SK-N-SH (cell line): ENCODE measurements around the gene IFNA16. TPM values are rescaled to one million over a fixed set of nuclear protein-coding genes. Genes with fewer than 3 reads are reported as not detected.
"Not testable (repeated sequence)": the region's sequence is repeated elsewhere in the genome, so short reads cannot be mapped to it uniquely, and the experiment has no call there.

Source experiments
- CTCF ChIA-PET: fragments of 300-600, 350-600 bp; formaldehyde crosslinking; extraction: SDS; loops from one replicate; lab custom pipeline; 2021; lab: Yijun Ruan, JAX
- POLR2A ChIA-PET: fragments of 350-600 bp; sonication (Branson Sonifier 250); formaldehyde crosslinking; extraction: SDS; loops from one replicate; lab custom pipeline; 2020; ENCODE audit warnings: antibody characterized with exemption, inconsistent platforms; lab: Yijun Ruan, JAX
- DNase-seq: peaks from one replicate; pipeline ENCODE4 v3.0.0; 2012
- H2AFZ ChIP-seq: fragments of 200-600 bp; sonication (generic); 2 replicates; pipeline ENCODE4 v1.8.1; 2016; ENCODE audit warnings: antibody characterized with exemption, mild to moderate bottlenecking, low read depth
- H3F3A ChIP-seq: fragments of 200-600 bp; sonication (generic); replicated peaks from 2 replicates; pipeline ENCODE3; 2016; ENCODE audit warnings: antibody characterized with exemption, mild to moderate bottlenecking; ENCODE audit not compliant: insufficient read depth
- H3K27ac ChIP-seq, 2 experiments: fragments of 200-500 bp in 1 of 2; fragments of 200-600 bp in 1 of 2; sonication (Bioruptor generic) in 1 of 2; sonication (generic), shearing (Covaris generic) in 1 of 2; 2 replicates each; pipeline versions ENCODE4 v1.5.1 to v1.6.1; 2014 to 2016; ENCODE audit warnings: low read depth in 2 of 2, inconsistent platforms in 1 of 2, low read length in 1 of 2, mild to moderate bottlenecking in 1 of 2, mixed read lengths in 1 of 2
- H3K27me3 ChIP-seq: fragments of 200-600 bp; sonication (generic), shearing (Covaris generic); 2 replicates; pipeline ENCODE4 v1.6.1; 2016; ENCODE audit warnings: mixed run types; ENCODE audit not compliant: insufficient read depth
- H3K36me3 ChIP-seq, 2 experiments: fragments of 200-500 bp in 1 of 2; fragments of 200-600 bp in 1 of 2; sonication (Bioruptor generic) in 1 of 2; sonication (generic) in 1 of 2; replicated peaks in 1 of 2; 2 replicates each; pipeline versions ENCODE3 to v1.5.1; 2014 to 2016; ENCODE audit warnings: low read length in 1 of 2, mild to moderate bottlenecking in 1 of 2; ENCODE audit not compliant: insufficient read depth in 2 of 2, control insufficient read depth in 1 of 2
- H3K4me1 ChIP-seq, 2 experiments: fragments of 200-500 bp in 1 of 2; fragments of 200-600 bp in 1 of 2; sonication (Bioruptor generic) in 1 of 2; sonication (generic), shearing (Covaris generic) in 1 of 2; 2 replicates each; pipeline versions ENCODE4 v1.5.1 to v1.6.1; 2014 to 2016; ENCODE audit warnings: low read depth in 1 of 2, low read length in 1 of 2, mixed run types in 1 of 2; ENCODE audit not compliant: insufficient read depth in 2 of 2, control insufficient read depth in 1 of 2
- H3K4me2 ChIP-seq: fragments of 200-600 bp; sonication (generic), shearing (Covaris generic); 2 replicates; pipeline ENCODE4 v1.6.1; 2017; ENCODE audit warnings: mixed run types
- H3K4me3 ChIP-seq, 2 experiments: fragments of 200-500 bp in 1 of 2; fragments of 200-600 bp in 1 of 2; sonication (Bioruptor generic) in 1 of 2; sonication (generic), shearing (Covaris generic) in 1 of 2; 2 replicates each; pipeline versions ENCODE4 v1.5.1 to v1.8.1; 2014 to 2016; ENCODE audit warnings: low read depth in 2 of 2, inconsistent platforms in 1 of 2, low read length in 1 of 2, mild to moderate bottlenecking in 1 of 2, mixed read lengths in 1 of 2, moderate library complexity in 1 of 2
- H3K79me2 ChIP-seq: fragments of 200-600 bp; sonication (generic); 2 replicates; pipeline ENCODE4 v1.8.1; 2017; ENCODE audit warnings: mild to moderate bottlenecking; ENCODE audit not compliant: insufficient read depth
- H3K9ac ChIP-seq: fragments of 200-600 bp; sonication (generic); 2 replicates; pipeline ENCODE4 v1.6.1; 2017; ENCODE audit warnings: mixed run types
- H3K9me2 ChIP-seq: fragments of 200-600 bp; sonication (generic); 2 replicates; pipeline ENCODE4 v1.6.1; 2017; ENCODE audit warnings: mixed run types
- H3K9me3 ChIP-seq: fragments of 200-600 bp; sonication (generic); 2 replicates; pipeline ENCODE4 v1.6.1; 2017; ENCODE audit warnings: mixed run types, mild to moderate bottlenecking, moderate library complexity
- H4K20me1 ChIP-seq: fragments of 200-600 bp; sonication (generic); 2 replicates; pipeline ENCODE4 v1.6.1; 2017; ENCODE audit warnings: mild to moderate bottlenecking, mixed run types; ENCODE audit not compliant: insufficient read depth
- CHD2 ChIP-seq: fragments of 150-350 bp; IDR thresholded peaks from 2 replicates; pipeline ENCODE4 v1.6.1; 2018; ENCODE audit warnings: low read length; ENCODE audit not compliant: partially characterized antibody
- EP300 ChIP-seq, 2 experiments: IDR thresholded peaks; 2 replicates each; pipeline versions ENCODE4 v1.4.0 to v1.6.1; 2012; ENCODE audit warnings: borderline replicate concordance in 1 of 2, low read depth in 1 of 2, low read length in 1 of 2
- FOXM1 ChIP-seq: IDR thresholded peaks from 2 replicates; pipeline ENCODE4 v1.4.0; 2012; ENCODE audit warnings: low read depth, mild to moderate bottlenecking
- GABPA ChIP-seq: IDR thresholded peaks from 2 replicates; pipeline ENCODE4 v1.4.0; 2012; ENCODE audit warnings: low read depth, mild to moderate bottlenecking
- NFIC ChIP-seq: IDR thresholded peaks from 2 replicates; pipeline ENCODE4 v1.4.0; 2012; ENCODE audit warnings: borderline replicate concordance
- SMC3 ChIP-seq: IDR thresholded peaks from 2 replicates; pipeline ENCODE4 v1.6.1; 2012; ENCODE audit warnings: low read depth, low read length, improper control_type of control experiment
- TAF1 ChIP-seq: IDR thresholded peaks from 2 replicates; pipeline ENCODE4 v1.6.1; 2012; ENCODE audit warnings: low read depth, mild to moderate bottlenecking, low read length, moderate library complexity, borderline replicate concordance
- TCF12 ChIP-seq: IDR thresholded peaks from 2 replicates; pipeline ENCODE4 v1.4.0; 2012
- WGBS: methylation state at CpG from one replicate; pipeline ENCODE4 v1.1.6; 2017; ENCODE audit warnings: low lambda C conversion rate; 5-methylcytosine and 5-hydroxymethylcytosine counted together
- polyA plus RNA-seq, 3 experiments: library from polyadenylated mRNA; depleted of rRNA; stranded (reverse); fragments of >200 nt; gene quantifications; 2 replicates each; pipeline ENCODE4 v1.2.3, GENCODE V29; 2012
- TF ChIP-seq, protein P1 (sequence below): IDR thresholded peaks from 2 replicates; pipeline ENCODE4 v1.4.0; 2012; ENCODE audit warnings: low read depth
- TF ChIP-seq, protein P2 (sequence below): IDR thresholded peaks from 2 replicates; pipeline ENCODE4 v1.4.0; 2012; ENCODE audit warnings: low read depth, borderline replicate concordance
- TF ChIP-seq, protein P3 (sequence below): IDR thresholded peaks from 2 replicates; pipeline ENCODE4 v1.4.0; 2012; ENCODE audit warnings: low read depth, borderline replicate concordance
- TF ChIP-seq, protein P4 (sequence below): fragments of 200-600 bp; sonication (generic); IDR thresholded peaks from 2 replicates; pipeline ENCODE4 v1.6.1; 2017; ENCODE audit warnings: antibody characterized with exemption, mild to moderate bottlenecking, moderate library complexity

Gene IFNA16
- polyA plus RNA-seq, 1 of the 3 experiments (the other 2 are of a cell fraction) = not detected

DNA sequence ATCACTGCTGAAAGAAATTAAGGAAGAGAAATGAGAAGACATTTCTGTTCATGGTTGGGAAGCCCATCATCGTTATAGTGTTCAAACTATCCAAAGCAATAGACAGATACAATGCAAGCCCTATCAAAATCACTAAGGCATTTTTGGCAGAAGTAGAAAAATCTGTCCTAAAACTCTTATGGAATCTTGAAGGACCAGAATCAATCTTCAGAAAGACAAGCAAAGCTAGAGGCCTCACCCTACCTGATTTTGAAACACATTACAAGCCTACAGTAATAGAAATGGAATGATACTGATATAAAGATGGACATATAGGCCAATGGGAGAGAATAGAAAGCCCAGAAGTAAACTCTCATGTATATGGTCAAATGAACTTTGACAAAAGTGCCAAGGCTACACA lies 45.8 kb downstream of the IFNA16 start:
- H3K9ac ChIP-seq = no peak overlapping the region
- H3K4me2 ChIP-seq = no peak overlapping the region
- H3K9me3 ChIP-seq = no peaks in the 10 kb centered on the region
- H3K27ac ChIP-seq = no peak overlapping the region
- no peaks in the 10 kb centered on the region for H3K27me3 ChIP-seq
- no peaks in the 10 kb centered on the region for H3K9me2 ChIP-seq
- CTCF ChIA-PET = no interaction called here
- H4K20me1 ChIP-seq = no peaks in the 10 kb centered on the region
- POLR2A ChIA-PET = no interaction called here
- DNase-seq = no peak
- H2AFZ ChIP-seq = no peak overlapping the region
- H3F3A ChIP-seq = no peaks in the 10 kb centered on the region
- no peaks in the 10 kb centered on the region for H3K4me1 ChIP-seq
- H3K4me3 ChIP-seq = no peak overlapping the region
- WGBS = 0% methylated on average over 1 of the region's 1 CpG
- H3K79me2 ChIP-seq = no peaks in the 10 kb centered on the region
- TF ChIP-seq CHD2 (no peak), TCF12 (no peak), NFIC (no peak), FOXM1 (no peak), TAF1 (no peak), GABPA (no peak), EP300 (IDR thresholded peaks at IDR 0.05; ENCODE audit: borderline replicate concordance in 1 of 2, low read depth in 1 of 2, low read length in 1 of 2) (no peak), SMC3 (no peak)
- TF ChIP-seq, protein P1, sequence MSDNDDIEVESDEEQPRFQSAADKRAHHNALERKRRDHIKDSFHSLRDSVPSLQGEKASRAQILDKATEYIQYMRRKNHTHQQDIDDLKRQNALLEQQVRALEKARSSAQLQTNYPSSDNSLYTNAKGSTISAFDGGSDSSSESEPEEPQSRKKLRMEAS = no peak
- TF ChIP-seq, protein P2, sequence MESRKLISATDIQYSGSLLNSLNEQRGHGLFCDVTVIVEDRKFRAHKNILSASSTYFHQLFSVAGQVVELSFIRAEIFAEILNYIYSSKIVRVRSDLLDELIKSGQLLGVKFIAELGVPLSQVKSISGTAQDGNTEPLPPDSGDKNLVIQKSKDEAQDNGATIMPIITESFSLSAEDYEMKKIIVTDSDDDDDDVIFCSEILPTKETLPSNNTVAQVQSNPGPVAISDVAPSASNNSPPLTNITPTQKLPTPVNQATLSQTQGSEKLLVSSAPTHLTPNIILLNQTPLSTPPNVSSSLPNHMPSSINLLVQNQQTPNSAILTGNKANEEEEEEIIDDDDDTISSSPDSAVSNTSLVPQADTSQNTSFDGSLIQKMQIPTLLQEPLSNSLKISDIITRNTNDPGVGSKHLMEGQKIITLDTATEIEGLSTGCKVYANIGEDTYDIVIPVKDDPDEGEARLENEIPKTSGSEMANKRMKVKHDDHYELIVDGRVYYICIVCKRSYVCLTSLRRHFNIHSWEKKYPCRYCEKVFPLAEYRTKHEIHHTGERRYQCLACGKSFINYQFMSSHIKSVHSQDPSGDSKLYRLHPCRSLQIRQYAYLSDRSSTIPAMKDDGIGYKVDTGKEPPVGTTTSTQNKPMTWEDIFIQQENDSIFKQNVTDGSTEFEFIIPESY = no peak
- TF ChIP-seq, protein P3, sequence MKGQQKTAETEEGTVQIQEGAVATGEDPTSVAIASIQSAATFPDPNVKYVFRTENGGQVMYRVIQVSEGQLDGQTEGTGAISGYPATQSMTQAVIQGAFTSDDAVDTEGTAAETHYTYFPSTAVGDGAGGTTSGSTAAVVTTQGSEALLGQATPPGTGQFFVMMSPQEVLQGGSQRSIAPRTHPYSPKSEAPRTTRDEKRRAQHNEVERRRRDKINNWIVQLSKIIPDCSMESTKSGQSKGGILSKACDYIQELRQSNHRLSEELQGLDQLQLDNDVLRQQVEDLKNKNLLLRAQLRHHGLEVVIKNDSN = no peak
- TF ChIP-seq, protein P4, sequence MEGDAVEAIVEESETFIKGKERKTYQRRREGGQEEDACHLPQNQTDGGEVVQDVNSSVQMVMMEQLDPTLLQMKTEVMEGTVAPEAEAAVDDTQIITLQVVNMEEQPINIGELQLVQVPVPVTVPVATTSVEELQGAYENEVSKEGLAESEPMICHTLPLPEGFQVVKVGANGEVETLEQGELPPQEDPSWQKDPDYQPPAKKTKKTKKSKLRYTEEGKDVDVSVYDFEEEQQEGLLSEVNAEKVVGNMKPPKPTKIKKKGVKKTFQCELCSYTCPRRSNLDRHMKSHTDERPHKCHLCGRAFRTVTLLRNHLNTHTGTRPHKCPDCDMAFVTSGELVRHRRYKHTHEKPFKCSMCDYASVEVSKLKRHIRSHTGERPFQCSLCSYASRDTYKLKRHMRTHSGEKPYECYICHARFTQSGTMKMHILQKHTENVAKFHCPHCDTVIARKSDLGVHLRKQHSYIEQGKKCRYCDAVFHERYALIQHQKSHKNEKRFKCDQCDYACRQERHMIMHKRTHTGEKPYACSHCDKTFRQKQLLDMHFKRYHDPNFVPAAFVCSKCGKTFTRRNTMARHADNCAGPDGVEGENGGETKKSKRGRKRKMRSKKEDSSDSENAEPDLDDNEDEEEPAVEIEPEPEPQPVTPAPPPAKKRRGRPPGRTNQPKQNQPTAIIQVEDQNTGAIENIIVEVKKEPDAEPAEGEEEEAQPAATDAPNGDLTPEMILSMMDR = no peak
- no peaks in the 10 kb centered on the region for H3K36me3 ChIP-seq

DNA sequence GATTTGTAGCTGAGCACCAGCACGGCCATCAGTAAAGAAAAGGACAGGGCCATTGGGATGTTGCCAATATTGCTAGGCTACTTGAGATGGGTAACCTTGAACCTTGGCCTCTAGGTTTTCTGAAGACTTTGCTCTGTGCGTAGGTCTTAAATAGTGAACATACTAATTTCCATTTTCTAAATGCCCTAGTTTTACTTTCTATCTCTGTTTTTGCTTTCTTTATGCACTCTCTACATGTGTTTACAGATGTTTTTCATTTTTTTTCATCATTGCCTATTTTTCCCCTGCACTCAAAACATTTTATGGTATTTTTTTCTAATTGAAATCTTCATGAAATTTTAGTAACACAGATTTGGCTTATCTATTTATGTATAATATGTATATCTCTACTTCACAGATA lies 50.6 kb downstream of the IFNA16 start, which contains the start of gene IFNA21:
Gene IFNA21 (minus strand): TSS at position 101 of the 400 bp plus-strand sequence. CDS start 48 bp downstream, at position 53.
- H3K9me3 ChIP-seq, POLR2A ChIA-PET, H3F3A ChIP-seq, H2AFZ ChIP-seq, H3K4me3 ChIP-seq, H3K27me3 ChIP-seq, H3K9ac ChIP-seq, DNase-seq, H3K9me2 ChIP-seq, H3K36me3 ChIP-seq, H3K4me1 ChIP-seq, H3K27ac ChIP-seq, H3K4me2 ChIP-seq, H3K79me2 ChIP-seq, H4K20me1 ChIP-seq: not testable (repeated sequence)
- 17% methylated on average over 2 of the region's 2 CpGs for WGBS
- CTCF ChIA-PET = interaction anchor here (1.0 kb wide), 1 partner anchor 17 kb away, joined by 3 read pairs; no protein-coding TSS in a partner anchor

Other genes with a start within 250 kb of the IFNA16 start
- under 0.01 TPM in 1 of 2 replicates, not detected in the other for gene HACD4, start 185.7 kb downstream of the IFNA16 start, polyA plus RNA-seq (2012; rRNA removed)
- not detected in 2 replicates for gene IFNB1, start 139.4 kb downstream of the IFNA16 start, polyA plus RNA-seq (2012; rRNA removed)
- not detected in 2 replicates for gene IFNW1, start 75.5 kb downstream of the IFNA16 start, polyA plus RNA-seq (2012; rRNA removed)
- gene IFNA21, start 50.7 kb downstream of the IFNA16 start, polyA plus RNA-seq (2012; rRNA removed) = not detected in 2 replicates
- not detected in 2 replicates for gene IFNA4, start 29.7 kb downstream of the IFNA16 start, polyA plus RNA-seq (2012; rRNA removed)
- not detected in 2 replicates for gene IFNA7, start 15.1 kb downstream of the IFNA16 start, polyA plus RNA-seq (2012; rRNA removed)
- not detected in 2 replicates for gene IFNA10, start 10.2 kb downstream of the IFNA16 start, polyA plus RNA-seq (2012; rRNA removed)
- not detected in 2 replicates for gene IFNA17, start 10.9 kb upstream of the IFNA16 start, polyA plus RNA-seq (2012; rRNA removed)
- gene IFNA14, start 22.7 kb upstream of the IFNA16 start, polyA plus RNA-seq (2012; rRNA removed) = not detected in 2 replicates
- gene IFNA5, start 88.0 kb upstream of the IFNA16 start, polyA plus RNA-seq (2012; rRNA removed) = not detected in 2 replicates
- gene KLHL9, start 118.1 kb upstream of the IFNA16 start, polyA plus RNA-seq (2012; rRNA removed) = 6.8 and 8.8 TPM in 2 replicates
- not detected in 2 replicates for gene IFNA6, start 133.6 kb upstream of the IFNA16 start, polyA plus RNA-seq (2012; rRNA removed)
- not detected in 2 replicates for gene IFNA13, start 150.7 kb upstream of the IFNA16 start, polyA plus RNA-seq (2012; rRNA removed)
- not detected in 2 replicates for gene IFNA2, start 168.1 kb upstream of the IFNA16 start, polyA plus RNA-seq (2012; rRNA removed)
- not detected in 2 replicates for gene IFNA8, start 191.8 kb upstream of the IFNA16 start, polyA plus RNA-seq (2012; rRNA removed)
- gene IFNA1, start 223.1 kb upstream of the IFNA16 start, polyA plus RNA-seq (2012; rRNA removed) = not detected in 2 replicates